ENCODE data around the gene FAM228B. TPM values are rescaled to one million over a fixed set of nuclear protein-coding genes. Genes with fewer than 3 reads are reported as not detected.
A peak's percentile ranks its signal among the peaks of the same experiment; 100 is the strongest.

The FAM228B gene
- total and polyA plus RNA-seq, 9 of the 15 experiments (the other 6 are each of a cell fraction or from before 2014, with no cell fraction given), result 1.1 to 3.7 (median 2.6) TPM

DNA sequence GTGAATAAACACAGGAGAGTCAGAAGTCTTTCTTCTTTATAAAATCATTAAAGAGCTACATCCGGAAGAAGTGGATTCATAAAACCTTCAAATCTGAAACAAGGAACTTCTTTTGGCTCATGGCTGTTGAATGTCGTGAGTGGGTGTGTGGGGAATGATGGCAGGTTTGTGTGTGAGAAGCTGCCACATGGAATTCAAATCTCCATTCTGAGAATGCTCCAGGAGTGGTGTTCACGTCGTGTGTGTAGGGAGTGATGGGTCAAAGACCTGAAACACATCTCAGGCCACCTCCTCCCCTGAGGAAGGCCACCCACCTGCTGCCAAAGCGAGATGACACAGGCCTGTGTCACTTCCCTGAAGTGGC is 80.5 kb downstream of the FAM228B start (continued):
- TF ChIP-seq ZFP30 (CRISPR knock-in tag; IDR thresholded peaks at IDR 0.05; ENCODE audit: borderline replicate concordance) (no peak), ETV1 (tag; conservative IDR thresholded peaks at IDR 0.05; ENCODE audit: low read depth) (no peak), AFF4 (CRISPR knock-in tag; IDR thresholded peaks at IDR 0.05) (no peak), ELF4 (CRISPR knock-in tag; IDR thresholded peaks at IDR 0.05) (no peak)

DNA sequence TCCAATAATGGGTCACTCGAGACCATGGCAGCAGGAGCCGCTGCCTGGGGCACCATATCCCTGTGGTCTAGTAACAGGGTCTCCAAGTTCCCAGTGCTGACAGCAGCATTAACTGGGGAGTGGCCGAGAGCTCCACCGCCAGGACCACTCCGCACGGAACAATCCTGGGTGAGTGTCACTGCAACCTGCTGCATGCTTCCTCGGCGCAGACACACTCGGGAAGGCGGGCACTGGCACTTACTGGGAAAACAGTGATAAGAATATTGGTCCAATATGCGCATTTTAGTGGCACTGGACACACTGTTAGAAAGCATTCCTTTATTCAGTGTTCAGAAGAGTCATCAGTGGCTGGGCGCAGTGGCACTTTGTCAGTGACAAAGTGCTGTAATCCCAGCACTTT is 81.2 kb downstream of the FAM228B start:
- Histone ChIP-seq H3K36me3 (ENCODE audit: control insufficient read depth, insufficient read depth, low read length) (no peaks in the 10 kb centered on the region), H3K4me2 (ENCODE audit: insufficient read depth, low read length) (no peak overlapping the region), H4K20me1 (replicated peaks; ENCODE audit: control insufficient read depth, insufficient read depth, low read length) (no peaks in the 10 kb centered on the region), H3K27ac (ENCODE audit: extremely low read depth, low read depth, low read length) (no peak overlapping the region), H3K9ac (ENCODE audit: insufficient read depth in 1 of 2, low read depth in 2 of 2, low read length in 2 of 2) (no peak overlapping the region; a peak in 1 of 4 replicates), H3K4me3 (no peak overlapping the region), H3K9me1 (ENCODE audit: control insufficient read depth, insufficient read depth, low read length) (no peaks in the 10 kb centered on the region), H2AFZ (ENCODE audit: low read depth, low read length) (no peak overlapping the region), H3K4me1 (replicated peaks in 1 of 2; ENCODE audit: control insufficient read depth in 2 of 2, insufficient read depth in 2 of 2, low read length in 2 of 2) (peaks cover 0 to 3% of the 10 kb centered on the region in 2 experiments; a peak in 1 of 5 replicates), H3K27me3 (ENCODE audit: control insufficient read depth in 2 of 2, insufficient read depth in 2 of 2, low read length in 2 of 2) (peaks cover 13 to 22% of the 10 kb centered on the region in 2 experiments; a peak in 4 of 5 replicates), H3K79me2 (ENCODE audit: control insufficient read depth, insufficient read depth, low read length) (no peaks in the 10 kb centered on the region), H3K9me3 (replicated peaks; ENCODE audit: control insufficient read depth, insufficient read depth, low read depth, low read length) (no peaks in the 10 kb centered on the region)
- CTCF ChIA-PET (ENCODE audit: low intra/inter-chr PET ratio), result no interaction called here
- intact Hi-C loops (cut with micrococcal nuclease) (no loop called here), in situ Hi-C loops (cut with MboI) (no loop called here)
- 64% methylated on average over 12 of the region's 12 CpGs for WGBS (ENCODE audit: insufficient coverage, low coverage, missing lambda C conversion rate)
- DNase-seq (ENCODE audit: extremely low read depth in 1 of 4, low spot score in 3 of 4) (peak in 1 of 4 experiments; percentile 1), ATAC-seq (no peak), FAIRE-seq (no peak)
- POLR2A ChIA-PET, result no interaction called here
- no TSS peak for BruUV-seq (replicated peaks)
- TF ChIP-seq ZNF77 (CRISPR knock-in tag; IDR thresholded peaks at IDR 0.05) (no peak), ZNF644 (tag; IDR thresholded peaks at IDR 0.05; ENCODE audit: low read depth) (no peak), KHSRP (IDR thresholded peaks at IDR 0.05) (no peak), KDM2B (CRISPR knock-in tag; IDR thresholded peaks at IDR 0.05) (no peak), AFF4 (CRISPR knock-in tag; IDR thresholded peaks at IDR 0.05) (no peak), MAFG (tag; conservative IDR thresholded peaks at IDR 0.05) (no peak), NCOA6 (IDR thresholded peaks at IDR 0.05) (no peak), FOXM1 (IDR thresholded peaks at IDR 0.05; ENCODE audit: low read depth) (no peak), FOXM1 (CRISPR knock-in tag; IDR thresholded peaks at IDR 0.05; ENCODE audit: low read depth) (no peak)
- TF ChIP-seq, protein P1, sequence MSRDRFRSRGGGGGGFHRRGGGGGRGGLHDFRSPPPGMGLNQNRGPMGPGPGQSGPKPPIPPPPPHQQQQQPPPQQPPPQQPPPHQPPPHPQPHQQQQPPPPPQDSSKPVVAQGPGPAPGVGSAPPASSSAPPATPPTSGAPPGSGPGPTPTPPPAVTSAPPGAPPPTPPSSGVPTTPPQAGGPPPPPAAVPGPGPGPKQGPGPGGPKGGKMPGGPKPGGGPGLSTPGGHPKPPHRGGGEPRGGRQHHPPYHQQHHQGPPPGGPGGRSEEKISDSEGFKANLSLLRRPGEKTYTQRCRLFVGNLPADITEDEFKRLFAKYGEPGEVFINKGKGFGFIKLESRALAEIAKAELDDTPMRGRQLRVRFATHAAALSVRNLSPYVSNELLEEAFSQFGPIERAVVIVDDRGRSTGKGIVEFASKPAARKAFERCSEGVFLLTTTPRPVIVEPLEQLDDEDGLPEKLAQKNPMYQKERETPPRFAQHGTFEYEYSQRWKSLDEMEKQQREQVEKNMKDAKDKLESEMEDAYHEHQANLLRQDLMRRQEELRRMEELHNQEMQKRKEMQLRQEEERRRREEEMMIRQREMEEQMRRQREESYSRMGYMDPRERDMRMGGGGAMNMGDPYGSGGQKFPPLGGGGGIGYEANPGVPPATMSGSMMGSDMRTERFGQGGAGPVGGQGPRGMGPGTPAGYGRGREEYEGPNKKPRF (IDR thresholded peaks at IDR 0.05; ENCODE audit: low read depth, low read length), result no peak
